Germinal center (tissue), 1 donor: ENCODE results near the gene WT1.

Source experiments
- DNase-seq: peaks from one replicate; pipeline ENCODE4 v3.0.0; 2012; ENCODE audit warnings: mixed read lengths, low spot score

WT1 gene

DNA sequence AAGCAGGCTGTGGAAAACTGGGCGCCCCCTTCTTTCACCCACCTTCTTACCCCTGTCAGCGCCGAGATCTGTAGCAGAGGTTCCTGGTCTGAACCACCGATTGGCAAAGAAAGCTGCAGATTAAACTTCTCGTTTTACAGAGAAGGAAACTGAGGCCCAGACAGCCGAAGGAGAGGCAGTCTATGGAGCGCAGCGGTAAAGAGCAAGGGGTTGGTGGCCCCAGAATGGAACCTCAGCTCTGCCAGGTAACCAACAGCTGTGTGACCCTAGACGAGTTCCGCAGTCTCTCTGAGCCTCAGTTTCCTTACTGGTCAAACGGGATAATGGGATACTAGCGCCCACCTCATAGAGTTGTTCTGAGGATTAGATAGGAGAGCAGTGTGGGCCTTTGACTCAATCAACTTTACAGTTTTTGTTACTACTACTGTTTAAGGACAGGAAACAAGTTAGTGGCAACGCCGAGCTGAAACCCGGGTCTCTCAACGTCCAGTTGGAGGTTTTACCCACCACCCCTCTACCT, 3.1 kb upstream of the WT1 start:
- no peak for DNase-seq

DNA sequence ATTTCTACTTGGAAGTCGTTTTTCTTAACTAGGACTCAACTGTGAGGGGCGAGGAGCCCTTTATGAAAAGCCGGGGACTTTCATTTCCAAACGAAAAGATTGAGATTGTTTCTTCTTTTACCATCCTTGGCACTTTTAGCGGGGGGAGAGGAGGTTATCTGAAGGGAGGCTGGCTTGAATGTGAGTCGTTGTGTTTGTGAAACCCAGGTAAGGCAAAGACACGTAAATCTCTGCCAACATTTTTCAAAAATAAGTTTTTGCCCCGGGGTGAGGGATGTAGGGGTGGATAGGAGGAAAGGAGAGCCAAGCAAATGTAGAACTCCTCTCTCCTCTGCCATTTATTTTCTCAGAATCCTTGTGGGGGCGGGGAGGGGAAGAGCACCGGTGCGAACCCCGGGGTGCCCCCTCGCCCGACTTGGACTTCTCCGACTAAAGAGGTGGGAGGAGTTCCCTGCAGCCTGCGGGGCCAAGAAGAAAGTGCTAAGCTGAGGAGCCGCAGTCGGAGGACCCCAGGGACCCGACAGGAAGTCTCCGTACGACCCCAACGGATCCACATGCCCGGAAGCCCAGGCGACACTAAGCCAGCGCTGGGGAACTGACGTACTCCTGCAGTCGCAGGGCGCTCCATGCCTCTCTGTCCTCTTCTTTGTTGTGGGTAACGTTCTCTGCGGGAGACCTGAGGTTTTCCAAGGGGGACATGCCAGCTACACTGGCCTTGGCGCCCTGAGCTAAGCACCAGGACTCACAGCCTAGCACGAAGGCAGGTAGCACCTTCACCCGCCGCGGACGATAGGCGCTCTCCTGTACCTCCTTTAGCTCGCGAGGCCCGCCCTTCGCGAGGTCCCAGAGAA, 2.4 kb upstream of the WT1 start:
- no peak for DNase-seq

DNA sequence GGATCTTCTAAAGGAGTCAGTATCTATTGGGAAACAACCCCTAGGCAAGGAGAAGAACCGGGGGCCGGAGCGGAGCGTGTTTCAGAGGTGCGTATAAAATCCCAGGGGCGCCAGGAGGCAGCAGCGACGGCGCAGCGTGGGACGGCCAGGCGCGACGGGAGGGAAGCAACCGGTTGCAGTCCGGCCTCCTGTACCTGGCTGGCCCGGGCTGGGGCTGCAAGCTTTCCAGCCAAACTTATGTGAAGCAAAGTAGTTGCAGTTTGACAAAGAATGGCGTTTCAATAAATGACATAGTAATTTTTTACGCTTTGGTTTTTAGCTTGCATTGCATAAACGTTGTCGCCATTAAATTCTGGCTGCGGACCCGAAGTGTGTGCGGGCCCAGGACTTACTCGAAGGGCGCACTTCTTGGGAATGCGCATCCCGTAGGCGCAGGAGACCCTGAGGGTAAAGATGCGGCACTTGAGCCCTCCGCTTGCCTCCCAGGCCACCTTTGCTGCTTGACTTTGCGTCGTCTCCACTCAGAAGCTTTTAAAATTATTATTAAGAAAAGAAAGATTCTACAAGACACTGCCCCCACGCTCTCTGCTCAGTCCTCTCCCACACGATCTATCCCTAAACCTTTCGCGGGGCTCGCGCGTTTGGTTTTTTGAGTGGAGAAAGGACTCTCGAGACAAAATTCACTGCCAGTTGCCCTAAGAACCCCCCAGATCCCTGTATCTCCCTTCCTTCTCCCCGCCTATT, 1.6 kb upstream of the WT1 start:
- no peak for DNase-seq

GRCh38 chr11:32435942-32436750, 807 bp upstream of the WT1 start:
- no peak for DNase-seq

- DNase-seq, result no peak
These were observed 223 bp downstream of the WT1 start for GRCh38 chr11:32435152-32435480.

GRCh38 chr11:32434356-32435151, 785 bp downstream of the WT1 start:
- DNase-seq, result no peak

GRCh38 chr11:32433914-32434355, 1.4 kb downstream of the WT1 start:
- no peak for DNase-seq

DNA sequence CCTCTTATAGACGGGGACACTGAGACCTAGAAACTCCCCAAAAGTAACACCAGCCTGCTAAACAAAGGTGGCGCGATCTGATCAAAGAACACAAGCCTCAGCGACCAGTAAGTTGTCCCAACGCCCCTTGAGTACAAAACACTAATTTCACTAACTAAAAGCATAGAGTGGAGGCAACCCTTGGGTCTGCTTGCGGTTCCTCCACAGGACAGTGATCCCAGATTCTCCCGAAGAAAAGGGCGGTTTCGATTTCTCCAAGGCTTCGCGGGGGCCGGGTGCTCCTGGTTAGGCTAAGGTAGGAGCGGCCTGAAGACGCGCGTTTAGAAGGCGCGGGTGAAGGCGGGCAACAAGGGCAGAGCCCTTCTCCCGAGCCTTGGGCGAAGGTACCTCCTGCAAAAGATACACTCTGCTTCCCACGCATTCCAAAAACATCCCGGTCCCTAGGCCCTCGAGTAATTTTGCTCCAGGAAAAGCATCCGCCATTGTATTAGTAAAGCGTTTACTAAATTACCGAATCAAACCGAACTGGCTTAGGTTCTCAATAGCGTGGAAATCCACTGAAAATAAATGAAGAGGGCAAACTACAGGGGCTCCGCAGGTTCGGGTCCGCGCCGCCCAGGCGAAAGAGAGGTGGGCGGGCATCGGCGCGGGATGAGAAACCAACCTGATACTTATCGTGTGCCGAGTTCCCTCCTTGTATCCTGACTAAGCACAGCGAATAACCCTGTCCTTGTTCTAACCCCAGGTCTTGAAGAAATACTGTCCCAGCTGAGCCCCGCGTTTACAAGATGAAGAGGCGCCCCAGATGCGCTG, 2.0 kb downstream of the WT1 start:
- DNase-seq, result no peak

GRCh38 chr11:32432565-32432964, 2.8 kb downstream of the WT1 start:
- no peak for DNase-seq

- DNase-seq, result no peak
These were observed 4.6 kb downstream of the WT1 start for GRCh38 chr11:32430568-32431381.

- DNase-seq, result no peak
These were observed 5.9 kb downstream of the WT1 start for GRCh38 chr11:32429477-32429876.

DNA sequence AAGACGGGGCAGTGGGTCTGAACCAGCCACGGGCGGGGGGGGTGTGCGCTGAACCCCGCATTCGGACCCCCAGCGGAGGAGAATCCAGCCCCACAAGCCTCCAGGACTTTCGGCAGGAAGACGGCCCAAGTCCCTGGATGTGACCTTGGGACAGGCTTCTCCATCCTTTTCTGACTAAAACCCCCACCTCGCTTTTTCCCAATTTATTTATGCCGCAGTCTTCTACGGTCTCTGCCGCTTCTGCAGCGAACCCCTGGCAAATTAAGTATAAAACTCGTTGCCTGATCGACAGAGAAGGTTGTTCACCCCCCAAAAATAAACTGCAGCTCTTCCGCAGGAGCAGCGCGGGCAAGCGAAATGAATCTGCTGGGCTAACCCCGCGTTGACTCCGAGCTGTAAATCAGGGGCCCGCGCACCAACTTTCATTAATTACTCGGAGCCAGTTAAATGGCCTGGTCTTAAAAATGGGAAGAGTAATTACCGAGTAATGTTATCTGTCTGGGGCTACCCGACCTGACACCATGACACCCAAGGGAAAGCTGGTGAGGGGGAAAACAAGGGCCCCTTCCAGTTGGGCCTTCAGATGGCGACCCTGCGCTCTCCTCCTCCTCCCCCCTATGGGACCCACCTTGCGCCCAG, 6.6 kb downstream of the WT1 start:
- no peak for DNase-seq

DNA sequence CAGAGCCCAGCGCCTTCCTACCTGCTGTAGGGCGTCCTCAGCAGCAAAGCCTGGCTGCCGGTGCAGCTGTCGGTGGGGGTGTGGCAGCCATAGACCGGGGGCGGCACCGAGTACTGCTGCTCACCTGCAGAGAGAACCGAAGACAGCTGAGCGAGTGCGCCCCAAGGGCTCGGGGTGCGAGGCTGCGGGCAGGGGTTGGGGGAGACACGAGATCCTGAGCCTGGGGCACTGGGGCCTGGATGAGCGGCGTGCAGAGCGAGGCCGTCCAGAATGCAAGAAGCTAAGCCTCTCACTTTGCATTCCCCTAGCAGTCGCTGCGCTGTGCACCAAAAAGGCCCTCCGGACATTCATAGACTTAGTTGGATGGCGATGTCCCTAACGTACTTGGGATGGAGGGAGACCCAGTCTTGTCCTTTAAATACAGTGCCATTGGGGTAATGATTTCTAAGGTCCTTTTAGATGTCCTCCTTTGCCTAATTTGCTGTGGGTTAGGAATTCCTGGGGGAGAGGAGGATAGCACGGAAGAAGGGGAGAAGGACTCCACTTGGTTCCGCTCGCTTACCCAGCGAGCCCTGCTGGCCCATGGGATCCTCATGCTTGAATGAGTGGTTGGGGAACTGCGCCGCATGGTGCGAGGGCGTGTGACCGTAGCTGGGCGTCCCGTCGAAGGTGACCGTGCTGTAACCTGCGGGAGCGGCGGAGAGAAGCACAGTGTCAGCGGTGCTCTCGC, 7.2 kb downstream of the WT1 start:
- DNase-seq, result no peak

DNA sequence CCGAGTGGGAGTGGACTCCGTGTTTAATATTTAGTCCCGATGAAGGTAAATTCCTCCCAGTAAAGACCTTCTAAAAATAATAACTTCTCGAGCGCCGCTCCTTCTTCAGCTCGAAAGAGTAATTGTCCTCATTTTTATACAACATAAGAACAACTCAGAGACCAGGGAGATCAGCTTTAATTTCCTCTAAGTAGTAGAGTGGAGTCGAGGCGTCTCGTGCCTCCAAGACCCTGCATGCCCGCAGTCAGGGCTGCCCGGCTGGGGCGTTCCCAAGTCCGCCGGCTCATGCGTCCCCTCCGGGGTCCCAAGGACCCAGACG, 7.8 kb downstream of the WT1 start:
- no peak for DNase-seq

GRCh38 chr11:32426819-32427615, 8.3 kb downstream of the WT1 start:
- DNase-seq, result no peak

- no peak for DNase-seq
These were observed 9.1 kb downstream of the WT1 start for GRCh38 chr11:32426192-32426591.

DNA sequence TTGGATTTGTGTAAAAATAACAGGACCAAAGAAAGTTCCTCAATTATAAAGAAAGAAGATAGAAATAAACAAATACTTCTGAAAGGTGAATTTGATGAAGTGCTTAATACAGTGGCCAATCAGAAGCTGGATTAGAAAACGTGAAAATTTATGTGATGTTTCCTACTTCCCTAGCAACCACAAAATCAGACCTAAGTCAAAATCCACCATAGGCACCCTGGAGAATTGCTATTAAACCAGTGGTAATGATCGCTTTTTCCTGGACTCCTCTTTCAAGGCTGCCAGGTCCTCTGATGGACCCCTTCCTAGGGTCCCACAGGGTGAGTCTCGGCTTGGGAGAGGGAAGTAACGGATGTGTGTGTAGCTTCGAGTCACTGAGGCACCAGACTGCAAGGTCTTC, 9.6 kb downstream of the WT1 start:
- DNase-seq, result no peak

DNA sequence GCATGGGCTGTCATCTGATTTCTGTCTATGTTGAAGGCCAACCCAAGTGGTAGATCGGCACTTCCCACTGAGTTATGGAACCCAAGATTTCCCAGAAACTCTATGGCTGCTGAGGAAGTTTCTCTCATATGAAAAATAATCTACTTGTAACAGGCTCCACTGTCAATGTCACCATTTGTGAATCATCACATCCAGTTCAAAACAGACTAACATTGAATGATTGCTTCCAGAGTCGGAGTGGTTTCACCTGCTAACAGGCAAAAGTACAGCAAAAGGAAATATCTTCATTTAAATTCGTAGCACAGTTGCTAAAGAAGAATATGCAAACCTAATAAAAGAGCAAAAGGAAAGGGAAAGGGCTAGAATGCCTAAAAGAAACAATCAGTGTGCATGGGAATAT, 12.8 kb downstream of the WT1 start:
- DNase-seq, result no peak
